GM18517 (cell line): Measurements from ENCODE around the gene MSMP.

Source experiments
- ATAC-seq: cut with Tn5 transposase; IDR thresholded peaks from one replicate; pipeline ENCODE4 v1.9.1; 2021; ENCODE audit warnings: mild to moderate bottlenecking, moderate library complexity; ENCODE audit not compliant: unreplicated experiment

Gene MSMP

DNA sequence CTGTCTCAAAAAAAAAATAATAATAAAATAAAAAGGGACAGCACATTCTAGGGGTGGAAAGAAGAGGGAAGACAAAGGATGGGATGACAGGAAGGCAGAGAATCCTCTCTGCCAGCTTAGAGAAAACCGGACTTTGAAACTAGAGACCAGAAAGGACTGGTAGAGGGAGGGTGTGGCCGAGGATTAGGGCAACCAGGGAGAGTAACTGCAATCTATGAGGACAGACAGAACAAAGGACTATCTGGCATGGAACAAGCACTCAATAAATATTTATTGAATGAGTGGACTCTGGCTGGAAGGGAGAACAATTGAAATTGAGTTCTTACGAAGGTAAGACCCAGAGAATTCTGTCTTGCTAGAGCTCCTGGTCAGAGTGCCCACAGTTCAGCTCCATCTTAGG is 7.5 kb downstream of the MSMP start:
- no peak for ATAC-seq

DNA sequence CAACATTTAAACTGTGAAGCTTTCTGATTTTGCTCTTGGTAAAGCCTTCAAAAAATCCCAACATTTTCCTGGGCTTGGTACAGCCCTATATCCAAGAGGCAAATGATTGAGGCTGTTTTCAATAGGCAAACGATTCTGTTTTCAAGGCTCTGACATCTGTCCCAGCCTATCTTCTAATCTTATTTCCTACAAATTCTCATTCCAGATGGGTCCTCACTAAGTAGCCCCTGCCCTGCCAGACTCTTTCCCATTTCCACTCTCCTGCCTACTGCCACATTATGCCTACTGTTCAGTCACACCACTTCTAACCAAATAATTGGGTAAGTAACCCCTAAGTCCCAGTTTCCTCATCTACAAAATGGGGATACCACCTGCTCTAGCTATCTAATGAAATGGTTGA is 8.5 kb downstream of the MSMP start:
- ATAC-seq, result no peak

DNA sequence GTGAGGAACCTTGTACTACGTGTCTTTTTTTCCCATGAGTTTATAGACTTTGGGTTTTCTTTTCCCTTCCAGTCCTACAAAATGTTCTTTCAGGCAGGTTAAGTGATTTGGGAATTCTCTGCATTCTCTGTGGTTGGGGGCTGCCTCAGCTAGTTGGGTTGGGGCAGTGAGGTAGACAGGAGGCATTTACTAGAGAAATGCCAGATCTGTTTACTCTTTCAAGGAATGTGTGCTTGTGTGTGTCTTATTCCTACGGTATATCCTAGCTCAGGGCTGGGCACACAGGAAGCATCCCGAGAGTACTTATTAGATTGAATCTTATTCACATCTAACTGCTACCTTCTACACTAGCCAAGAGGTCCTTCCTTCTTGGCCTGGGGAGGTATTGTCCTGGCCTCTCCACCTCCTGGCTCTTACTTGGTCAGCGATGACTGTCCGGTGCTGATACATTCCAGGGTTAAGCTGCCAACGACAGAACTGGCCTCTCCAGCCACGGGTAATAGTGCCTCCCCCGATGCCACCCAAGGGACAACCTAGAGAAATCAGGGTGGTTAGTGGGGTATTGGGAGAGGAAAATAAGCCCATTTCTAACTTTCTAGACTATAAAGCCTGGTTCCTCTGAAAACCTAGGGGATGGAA is 10.1 kb downstream of the MSMP start:
- ATAC-seq, result no peak

DNA sequence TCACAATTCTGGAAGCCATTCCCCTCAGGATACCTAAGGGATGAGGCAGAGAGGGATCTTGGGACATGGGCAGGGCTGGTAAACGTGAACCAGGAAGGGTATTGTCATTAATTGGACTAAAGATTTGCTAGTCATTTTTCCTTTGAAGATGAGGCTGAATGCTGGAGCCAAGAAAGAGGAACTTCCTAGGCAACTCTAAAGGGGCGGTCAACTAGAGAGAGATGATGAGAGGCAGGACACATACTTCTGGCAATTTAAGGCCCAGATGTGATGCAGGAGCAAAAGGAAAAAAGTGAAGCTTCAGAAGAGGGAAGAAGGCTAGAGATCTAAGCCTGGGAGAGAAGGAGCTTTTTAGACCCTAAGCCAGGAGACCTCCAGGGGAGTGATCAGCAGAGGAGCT is 10.6 kb downstream of the MSMP start:
- ATAC-seq, result no peak

DNA sequence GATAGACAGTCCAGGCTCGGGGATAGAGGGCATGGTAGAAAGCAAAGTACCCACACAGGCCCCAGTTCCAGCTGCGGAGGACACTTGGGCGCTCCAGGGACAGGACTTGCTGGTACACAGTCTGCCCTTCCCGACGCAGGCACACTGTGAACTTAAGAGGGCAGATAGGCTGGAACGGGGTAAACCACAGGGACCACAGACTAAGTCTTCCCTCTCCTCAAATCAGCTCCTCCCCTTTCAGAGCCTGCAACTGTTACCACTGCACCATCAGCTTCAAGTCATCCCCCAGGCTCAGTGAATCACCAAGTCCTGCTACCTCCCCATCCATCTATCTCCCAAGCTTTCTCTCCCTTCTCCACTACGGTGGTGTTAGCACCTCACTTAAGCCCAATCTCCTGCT is 12.3 kb downstream of the MSMP start:
- no peak for ATAC-seq

DNA sequence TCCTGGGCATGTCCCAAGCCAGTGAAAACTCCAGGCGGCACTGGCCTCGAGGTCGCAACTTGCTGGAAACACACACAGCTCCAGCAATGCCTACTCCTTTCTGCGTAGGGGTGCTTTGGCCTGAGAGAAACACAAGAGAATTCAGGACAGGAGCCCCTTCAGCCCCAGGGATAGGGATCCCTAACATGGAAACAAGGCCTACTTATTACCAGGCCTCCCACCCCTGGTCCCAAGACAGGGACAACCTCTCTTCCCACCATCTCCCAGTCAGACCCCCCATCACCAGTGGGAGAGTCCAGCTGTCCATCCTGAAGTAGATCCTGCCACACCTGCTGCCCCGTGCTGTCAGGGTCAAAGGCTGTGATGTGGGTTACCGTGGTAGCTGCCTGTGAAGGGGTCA is 13.8 kb downstream of the MSMP start:
- no peak for ATAC-seq

DNA sequence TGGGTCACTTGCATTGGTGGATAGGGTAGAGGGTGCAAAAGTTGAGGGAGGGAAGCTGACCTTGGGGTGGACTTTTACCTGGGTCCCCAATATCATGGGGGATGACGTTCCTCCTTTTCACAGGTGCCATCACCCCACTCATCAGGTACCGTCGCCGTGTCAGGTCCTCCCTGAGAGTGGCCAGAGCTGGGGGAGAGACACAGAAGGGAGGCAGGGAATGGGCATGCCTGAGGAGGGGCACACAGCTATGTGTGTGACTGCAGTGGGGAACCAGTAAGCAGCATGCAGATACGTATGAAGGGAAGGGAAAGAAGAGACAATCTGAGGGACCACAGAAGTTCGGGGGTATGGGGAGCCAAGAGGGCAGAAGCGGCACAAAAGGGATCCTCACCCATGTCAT is 15.2 kb downstream of the MSMP start:
- no peak for ATAC-seq

DNA sequence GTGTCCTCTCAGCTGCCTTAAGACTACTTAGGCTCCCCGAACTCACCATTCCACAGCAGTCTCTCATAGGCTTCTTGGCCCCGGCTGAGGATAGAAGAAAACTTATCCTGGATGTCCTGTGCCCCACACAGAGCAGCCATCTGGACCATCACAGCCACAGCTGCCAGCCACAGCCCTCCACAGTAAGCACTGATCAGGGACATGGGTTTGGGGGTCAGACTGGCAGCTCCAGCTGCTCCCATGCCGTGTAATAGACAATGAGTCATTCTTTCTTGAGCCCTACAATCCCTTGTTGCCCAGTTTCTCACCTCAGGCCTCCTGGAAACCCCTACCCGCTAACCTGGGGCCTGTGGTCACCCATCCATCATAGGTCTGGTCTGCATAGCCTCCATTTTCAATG is 15.9 kb downstream of the MSMP start:
- ATAC-seq, result no peak

DNA sequence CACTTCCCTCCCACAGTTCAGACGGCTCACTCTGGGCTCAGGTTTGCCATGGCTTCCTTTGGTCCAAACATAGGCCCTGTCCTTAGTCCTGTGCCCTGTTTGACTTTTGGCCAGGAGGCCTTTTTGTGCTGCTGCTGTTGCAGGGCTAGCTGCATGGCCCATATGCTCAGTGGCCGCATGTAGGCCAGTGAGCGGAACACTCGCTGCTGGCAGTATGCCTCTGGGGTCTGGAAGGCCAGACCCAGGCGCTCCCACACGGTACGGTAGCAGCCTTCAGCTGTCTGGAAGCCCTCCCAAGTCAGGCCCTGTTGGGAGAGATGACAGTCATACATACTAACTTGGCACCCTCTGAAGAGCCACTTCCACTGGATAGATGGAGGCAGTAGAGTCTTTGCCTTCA is 16.9 kb downstream of the MSMP start:
- no peak for ATAC-seq

DNA sequence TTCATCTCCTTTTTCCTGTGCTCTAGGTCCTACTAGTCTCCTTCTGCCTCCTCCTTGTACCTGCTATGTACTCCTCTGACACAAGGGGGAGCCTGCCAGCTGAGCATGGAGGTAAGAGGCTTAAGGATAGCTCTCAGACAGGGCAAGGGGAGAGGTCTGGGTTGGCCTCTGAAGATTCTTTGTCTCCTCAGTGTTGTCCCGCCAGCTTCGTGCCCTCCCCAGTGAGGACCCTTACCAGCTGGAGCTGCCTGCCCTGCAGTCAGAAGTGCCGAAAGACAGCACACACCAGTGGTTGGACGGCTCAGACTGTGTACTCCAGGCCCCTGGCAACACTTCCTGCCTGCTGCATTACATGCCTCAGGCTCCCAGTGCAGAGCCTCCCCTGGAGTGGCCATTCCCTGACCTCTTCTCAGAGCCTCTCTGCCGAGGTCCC is 17.9 kb downstream of the MSMP start:
- no peak for ATAC-seq

DNA sequence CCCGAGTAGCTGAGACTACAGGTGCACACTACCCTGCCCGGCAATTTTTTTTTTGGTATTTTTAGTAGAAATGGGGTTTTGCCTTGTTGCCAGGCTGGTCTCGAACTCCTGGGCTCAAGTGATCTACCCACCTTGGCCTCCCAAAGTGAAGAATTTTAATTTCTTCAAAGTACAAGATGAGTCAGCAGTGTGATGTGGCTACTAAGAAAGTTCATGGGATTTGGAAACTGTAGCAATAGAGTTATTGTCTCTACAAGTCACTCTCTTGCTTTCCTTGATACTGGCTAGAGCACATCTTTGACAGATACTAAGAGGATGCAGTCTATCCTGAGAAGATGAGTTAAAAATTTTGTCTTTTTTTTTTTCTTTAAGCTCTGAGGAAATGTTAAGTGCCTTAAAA is 20.0 kb downstream of the MSMP start:
- no peak for ATAC-seq

DNA sequence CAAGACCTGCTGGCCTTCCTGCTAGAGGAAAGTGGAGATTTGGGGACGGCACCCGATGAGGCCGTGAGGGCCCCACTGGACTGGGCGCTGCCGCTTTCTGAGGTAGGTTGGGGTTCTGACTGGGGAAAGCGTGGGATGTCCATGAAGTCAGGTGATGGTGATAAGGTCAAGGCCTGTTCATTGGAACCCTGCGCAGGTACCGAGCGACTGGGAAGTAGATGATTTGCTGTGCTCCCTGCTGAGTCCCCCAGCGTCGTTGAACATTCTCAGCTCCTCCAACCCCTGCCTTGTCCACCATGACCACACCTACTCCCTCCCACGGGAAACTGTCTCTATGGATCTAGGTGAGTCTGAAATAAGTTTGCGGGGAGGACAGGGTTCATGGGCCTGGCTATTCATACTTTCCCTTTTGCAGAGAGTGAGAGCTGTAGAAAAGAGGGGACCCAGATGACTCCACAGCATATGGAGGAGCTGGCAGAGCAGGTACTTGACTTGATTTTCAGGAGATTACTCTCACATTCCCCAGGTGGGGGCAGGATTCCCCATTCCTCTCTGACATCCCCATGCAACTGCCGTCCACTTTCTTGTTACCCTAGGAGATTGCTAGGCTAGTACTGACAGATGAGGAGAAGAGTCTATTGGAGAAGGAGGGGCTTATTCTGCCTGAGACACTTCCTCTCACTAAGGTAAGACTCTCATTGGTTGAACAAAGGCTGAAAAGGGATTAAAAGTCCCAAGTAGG is 21.1 kb downstream of the MSMP start:
- peak; percentile 4 for ATAC-seq

DNA sequence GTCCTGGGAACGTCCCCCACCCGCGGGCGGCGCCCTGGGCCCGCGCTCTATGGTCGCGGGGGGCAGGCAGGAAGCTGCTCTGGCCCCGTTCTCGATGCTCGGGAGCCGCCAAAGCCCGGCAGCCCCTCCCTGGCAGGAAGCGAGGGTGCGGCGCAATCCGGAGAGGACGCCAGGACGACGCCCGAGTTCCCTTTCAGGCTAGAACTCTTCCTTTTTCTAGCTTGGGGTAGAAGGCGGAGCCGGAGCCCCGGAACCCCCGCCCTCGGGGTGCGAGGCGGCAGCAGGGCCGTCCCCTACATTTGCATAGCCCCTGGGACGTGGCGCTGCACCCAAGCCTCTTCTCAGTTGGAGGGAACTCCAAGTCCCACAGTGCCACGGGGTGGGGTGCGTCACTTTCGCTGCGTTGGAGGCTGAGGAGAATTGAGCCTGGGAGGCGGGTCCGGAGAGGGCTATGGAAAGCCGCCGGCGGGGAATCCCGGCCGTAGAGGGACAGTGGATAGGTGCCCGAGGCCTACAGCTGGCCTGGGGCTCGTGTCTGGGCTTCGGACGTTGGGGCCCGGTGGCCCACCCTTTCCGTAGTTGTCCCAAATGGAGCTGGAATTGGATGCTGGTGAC is 21.8 kb downstream of the MSMP start, which contains the start of the genes CREB3 and TLN1:
Gene CREB3 (plus strand): TSS at position 482 of the 615 bp plus-strand sequence. CDS start 107 bp downstream, at position 589.
Gene TLN1 (minus strand): TSS at position 11 of the 615 bp plus-strand sequence. CDS start 6,501 bp downstream, outside the sequence.
- ATAC-seq, result peak; percentile 80

DNA sequence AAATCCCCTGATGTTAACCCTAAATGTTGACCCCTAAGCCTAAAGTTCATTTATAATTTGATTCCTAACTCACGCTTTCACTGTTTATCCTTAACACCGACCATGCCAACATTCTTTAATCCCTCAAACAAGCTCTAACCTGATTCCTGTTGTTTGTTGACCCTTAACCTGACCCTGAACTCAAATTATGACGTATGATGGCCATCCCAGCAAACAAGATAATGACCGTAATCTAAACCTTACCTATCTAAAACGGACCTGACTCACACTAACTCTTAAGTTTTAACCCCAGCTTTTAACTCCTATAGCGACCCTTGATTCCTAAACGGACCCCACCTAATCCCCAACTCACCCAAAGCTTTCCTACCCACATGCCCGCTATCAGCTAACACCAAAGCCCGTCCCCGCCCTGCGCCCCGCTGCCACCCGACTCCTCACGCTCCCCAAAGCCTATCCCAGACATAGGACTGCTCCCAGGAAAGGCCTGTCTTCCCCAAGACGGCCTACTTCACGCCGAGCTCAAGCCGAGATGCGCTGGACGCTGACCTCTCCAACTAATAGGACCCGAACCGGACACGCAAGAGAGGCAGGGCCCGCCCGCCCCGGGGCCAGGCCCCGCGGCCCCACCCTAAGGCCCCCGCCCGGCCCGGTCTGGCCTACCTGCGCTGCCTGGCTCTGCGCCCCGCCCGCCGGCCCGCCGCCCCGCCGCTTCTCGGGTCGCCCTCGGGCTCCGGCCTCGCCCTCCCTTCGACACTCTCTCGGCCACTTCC is 22.5 kb downstream of the MSMP start:
- ATAC-seq, result no peak

DNA sequence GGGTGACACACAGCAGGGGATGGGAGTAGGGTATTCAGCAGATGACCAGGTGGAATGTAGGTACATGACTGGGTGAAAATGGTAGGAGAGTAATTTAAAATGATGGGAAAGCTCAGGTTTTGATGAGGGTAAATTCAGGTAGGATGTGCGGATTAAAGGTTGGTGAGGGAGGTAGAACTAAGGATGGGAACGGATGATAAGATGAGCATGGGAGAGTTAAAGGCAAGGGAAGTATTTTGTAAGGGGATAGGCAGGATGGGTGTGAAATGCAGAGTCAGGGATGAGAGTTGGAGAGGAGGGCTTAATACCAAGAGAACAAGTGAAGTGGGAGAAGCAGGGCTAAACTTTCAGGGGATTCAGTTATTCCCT is 23.6 kb downstream of the MSMP start:
- no peak for ATAC-seq

DNA sequence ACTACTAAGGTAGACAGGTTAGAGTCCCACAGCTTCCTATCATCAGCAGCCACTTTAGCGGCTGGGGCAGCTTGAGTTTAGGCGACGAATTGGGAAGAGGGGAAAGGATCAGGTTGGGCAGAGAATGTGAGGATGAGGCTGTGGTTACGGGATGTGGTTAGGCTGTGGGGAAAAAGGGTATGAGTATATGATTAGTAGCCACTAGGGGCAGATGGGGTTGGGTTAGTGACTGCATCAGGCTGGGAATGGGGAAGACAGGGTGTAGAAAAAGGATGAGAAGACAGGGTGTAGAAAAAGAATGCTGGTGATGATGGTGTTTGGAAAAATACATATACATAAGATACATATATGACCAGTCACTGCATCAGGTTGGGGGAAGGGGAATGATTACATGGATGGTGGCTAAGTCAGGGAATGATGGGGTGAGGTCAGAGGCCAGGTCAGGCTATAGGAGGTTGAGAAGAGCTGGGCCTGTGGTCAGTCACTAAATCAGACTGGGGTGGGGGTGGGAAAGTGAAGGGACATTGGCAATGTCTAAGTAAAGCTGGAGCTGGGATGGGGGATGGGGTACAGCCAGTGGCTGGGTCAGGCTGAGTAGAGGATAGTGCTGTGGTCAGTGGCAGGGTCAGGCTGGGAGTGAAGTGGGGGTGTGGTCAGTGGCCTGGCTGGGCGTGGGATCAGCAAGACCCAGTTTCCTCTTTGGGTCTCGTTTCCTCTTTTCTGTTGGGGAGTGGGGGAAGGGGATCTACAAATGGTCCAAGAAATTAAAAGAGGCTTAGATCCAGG is 24.2 kb downstream of the MSMP start:
- ATAC-seq, result no peak

DNA sequence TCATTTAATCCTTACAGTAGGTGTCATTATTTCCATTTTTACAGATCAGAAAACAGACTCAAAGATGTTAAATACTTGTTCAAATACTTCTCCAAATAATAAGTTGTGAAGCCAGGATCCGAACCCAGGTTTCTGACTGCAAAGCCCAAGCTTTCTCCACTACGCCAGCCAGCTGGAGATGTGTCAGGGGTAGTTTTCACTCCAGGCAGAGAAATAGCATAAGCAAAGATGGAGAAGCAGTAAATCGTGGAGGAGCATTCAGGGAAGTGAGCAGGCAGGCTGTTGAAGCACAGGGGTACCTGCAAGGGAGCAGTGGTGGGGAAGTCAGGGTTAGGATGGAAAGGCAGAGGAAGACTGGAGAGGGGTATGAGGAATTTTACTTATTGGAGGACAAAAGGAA is 25.0 kb downstream of the MSMP start:
- no peak for ATAC-seq

DNA sequence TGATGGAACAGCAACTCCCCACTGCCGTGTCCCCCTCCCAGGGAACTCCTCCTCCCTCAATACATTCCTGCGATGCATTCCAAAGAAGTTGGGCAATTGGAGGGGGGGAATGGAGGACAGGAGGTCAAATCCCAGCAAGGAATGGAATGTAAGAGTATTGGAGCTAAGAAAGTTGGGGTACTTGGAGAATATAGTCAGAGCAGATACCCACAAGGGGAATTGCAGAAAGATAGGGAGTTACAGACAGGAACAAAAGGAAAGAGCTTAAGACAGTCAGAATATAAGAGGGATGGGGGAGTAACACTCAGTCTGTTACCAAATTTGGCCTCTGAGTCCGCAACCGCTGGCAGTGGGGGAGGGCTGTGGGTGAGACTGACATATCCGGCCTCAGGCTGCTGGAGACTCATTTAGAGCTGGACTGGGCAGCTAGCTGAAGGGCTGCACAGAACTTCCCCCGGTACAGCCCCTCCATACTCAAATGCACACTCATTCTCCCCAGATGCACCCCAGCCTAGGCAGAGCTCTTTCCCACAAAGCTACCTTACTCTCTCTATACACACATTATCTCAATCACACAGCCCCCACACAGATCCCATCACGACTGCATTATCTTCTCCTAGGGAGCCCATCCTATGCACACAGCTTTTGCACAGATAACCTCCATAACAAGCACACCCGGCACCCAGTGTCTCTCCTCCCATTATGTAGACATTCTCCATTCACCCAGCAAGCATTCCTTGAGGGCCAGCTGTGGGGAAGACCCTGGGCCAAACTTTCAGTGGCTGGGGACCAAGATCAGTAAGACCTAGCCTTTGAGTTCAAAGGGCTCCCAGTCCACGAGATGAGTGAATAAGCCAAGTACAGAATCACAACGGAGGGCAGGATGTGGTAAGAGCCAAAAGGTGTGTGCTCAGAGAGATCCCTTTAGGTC is 25.8 kb downstream of the MSMP start:
- ATAC-seq, result no peak

DNA sequence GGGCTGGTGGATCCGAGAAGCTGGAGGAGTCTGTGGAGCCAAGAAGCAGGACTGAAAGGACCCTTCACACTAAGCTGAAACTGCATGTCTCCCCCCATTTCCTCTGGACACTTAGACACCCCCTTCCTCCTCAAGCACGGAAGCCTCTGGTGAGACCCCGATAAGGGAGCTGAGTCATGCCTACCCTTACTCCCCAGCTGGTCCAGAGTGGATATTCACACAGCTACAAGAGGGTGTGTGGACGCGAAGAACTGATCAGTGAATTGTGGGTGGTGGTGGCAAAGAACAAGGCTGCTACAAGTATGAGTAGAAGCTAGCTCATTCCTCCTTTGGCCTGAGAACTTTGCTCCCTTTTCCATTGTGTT is 26.4 kb downstream of the MSMP start:
- ATAC-seq, result no peak

DNA sequence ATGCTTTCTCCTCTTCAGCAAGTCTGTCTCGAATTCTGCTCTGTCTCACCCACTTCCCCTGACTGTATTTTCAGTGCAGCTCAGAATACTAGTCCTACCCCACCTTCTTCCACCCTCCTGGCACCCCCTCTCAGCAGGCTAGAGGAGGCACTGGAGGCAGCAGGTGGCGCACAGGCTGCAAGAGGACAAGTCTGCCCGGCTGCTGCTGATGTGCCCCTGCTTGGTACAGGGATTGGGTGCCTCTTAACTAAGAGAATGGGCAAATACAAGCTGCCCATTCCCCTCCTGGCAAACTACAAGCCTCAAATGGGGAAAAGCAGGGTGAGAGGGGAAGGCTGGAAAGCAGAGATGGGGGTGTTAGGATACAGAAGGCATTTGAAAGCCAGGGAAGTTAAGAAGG is 27.1 kb downstream of the MSMP start:
- ATAC-seq, result no peak
